K562 (cell line): ENCODE measurements around the gene ZFYVE28.

Source experiments
- CHD2 ChIP-seq: IDR thresholded peaks from 2 replicates; pipeline ENCODE4 v1.6.1; 2011; ENCODE audit warnings: low read depth, low read length
- MLX ChIP-seq, 2 experiments: fragments of 450-650 bp in 1 of 2; sonication (generic) in 1 of 2; formaldehyde crosslinking; conservative IDR thresholded peaks; 2 replicates each; pipeline versions ENCODE4 v1.4.0 to v1.8.1; 2020 to 2022; ENCODE audit warnings: mild to moderate bottlenecking in 1 of 2, missing genetic modification reagents in 1 of 2
- POLR2AphosphoS2 ChIP-seq: IDR thresholded peaks from 2 replicates; pipeline ENCODE4 v1.6.1; 2012; ENCODE audit warnings: low read length, improper control_type of control experiment
- ZNF408 ChIP-seq: fragments of 250-450 bp; sonication (Bioruptor Pico); IDR thresholded peaks from 2 replicates; pipeline ENCODE4 v1.4.0; 2020; ENCODE audit warnings: low read depth, mild to moderate bottlenecking, moderate library complexity
- TF ChIP-seq, protein P1 (sequence below): conservative IDR thresholded peaks from 2 replicates; pipeline ENCODE4 v1.6.1; 2011; ENCODE audit warnings: low read depth, mild to moderate bottlenecking, low read length; ENCODE audit not compliant: control insufficient read depth

- TF ChIP-seq CHD2 (no peak), POLR2AphosphoS2 (no peak), ZNF408 (CRISPR knock-in tag) (no peak), MLX (CRISPR knock-in tag; conservative IDR thresholded peaks at IDR 0.05) (no peak)
- TF ChIP-seq, protein P1, sequence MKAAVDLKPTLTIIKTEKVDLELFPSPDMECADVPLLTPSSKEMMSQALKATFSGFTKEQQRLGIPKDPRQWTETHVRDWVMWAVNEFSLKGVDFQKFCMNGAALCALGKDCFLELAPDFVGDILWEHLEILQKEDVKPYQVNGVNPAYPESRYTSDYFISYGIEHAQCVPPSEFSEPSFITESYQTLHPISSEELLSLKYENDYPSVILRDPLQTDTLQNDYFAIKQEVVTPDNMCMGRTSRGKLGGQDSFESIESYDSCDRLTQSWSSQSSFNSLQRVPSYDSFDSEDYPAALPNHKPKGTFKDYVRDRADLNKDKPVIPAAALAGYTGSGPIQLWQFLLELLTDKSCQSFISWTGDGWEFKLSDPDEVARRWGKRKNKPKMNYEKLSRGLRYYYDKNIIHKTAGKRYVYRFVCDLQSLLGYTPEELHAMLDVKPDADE, result no peak
These were observed 136.7 kb downstream of the ZFYVE28 start for GRCh38 chr4:2281575-2282343.
